Left colon (tissue), 2 donors: ENCODE measurements around the gene PDXK. TPM values are rescaled to one million over a fixed set of nuclear protein-coding genes. Genes with fewer than 3 reads are reported as not detected.
A peak's percentile ranks its signal among the peaks of the same experiment; 100 is the strongest.

ENCODE experiments used
- ATAC-seq: fragments of 200-7000 bp; cut with Tn5 transposase; one replicate; pipeline ENCODE4 v1.9.1; 2020; ENCODE audit warnings: mild to moderate bottlenecking, moderate library complexity
- DNase-seq, 2 donors: peaks; one replicate each; pipeline ENCODE4 v3.0.0-alpha.2; 2020
- intact Hi-C, 2 donors: fragments of 100-400 bp; cut with DNase I in 1 of 2; cut with micrococcal nuclease in 1 of 2; formaldehyde crosslinking; loops; one replicate each; pipeline versions ENCODE4 v1.11.2 to v1.14.0; 2022; cut with DNase I, micrococcal nuclease
- total RNA-seq, 2 donors: library from RNA; stranded (reverse); fragmentation: NEBNext Ultra II Directional; extraction: Animal tissue kit (Norgen Biotek cat#: 25700); gene quantifications; one replicate each; pipeline ENCODE4 v1.2.1, GENCODE V29; 2021
- donor health status: DM: no; HTN: no; CAD: no.
- donor health status: DM: yes; HTN: yes; CAD: no.

Gene PDXK
- total RNA-seq, 2 donors from 2014 or later, result 144 to 188 TPM

DNA sequence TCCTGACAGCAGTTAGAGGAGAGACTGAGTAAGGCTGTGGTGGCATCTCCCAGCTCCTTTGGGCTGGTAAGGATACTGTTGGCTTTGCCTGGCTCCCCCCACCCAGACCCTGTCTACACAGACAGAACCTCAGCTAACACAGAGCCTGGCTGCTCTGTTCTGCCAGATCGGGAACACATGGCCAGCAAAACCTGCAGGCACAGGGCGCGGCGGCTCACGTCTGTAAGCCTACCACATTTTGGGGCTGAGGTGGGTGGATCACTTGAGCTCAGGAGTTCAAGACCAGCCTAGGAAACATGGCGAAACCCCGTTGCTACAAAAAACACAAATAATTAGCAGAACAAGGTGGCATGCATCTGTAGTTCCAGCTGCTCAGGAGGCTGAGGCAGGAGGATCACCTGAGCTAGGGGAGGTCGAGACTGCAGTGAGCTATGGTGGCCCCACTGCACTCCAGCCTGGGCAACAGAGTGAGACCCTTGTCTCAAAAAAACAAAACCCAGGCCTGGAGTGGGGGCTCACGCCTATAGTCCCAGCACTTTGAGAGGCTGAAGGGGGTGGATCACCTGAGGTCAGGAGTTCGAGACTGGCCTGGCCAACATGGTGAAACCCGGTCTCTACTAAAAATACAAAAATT, 50.5 kb downstream of the PDXK start:
- no peak for ATAC-seq
- intact Hi-C loops, result no loop called here
- DNase-seq, result no peak

DNA sequence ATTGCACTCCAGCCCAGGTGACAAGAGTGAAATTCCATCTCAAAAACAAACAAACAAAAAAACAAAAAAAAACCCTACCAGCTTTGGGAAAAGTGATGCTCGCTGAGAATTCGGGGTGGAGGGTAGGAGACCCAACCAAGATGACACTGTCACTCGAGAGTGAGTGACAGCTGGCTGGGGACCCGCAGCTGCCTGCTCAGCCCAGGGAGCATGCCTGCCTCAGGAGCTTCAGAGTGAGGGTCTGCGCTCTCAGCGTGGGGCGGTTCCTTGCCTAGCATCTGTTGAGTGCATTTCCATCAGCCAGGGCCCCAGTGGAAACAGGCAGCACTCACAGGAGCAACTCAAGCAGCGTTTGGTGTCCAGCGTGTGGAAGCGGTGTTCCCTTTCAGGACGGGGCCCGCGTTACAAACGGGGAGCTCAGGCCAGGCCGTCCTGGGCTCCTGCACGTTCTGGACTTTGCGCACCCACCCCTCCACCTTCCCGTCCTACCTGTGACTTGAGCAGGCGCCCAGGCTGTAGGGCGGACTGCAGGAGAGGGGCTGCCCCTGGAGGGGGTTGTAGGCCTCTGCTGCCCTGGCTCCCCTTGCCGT, 51.2 kb downstream of the PDXK start:
- intact Hi-C loops, result no loop called here
- DNase-seq, result no peak
- ATAC-seq, result no peak

DNA sequence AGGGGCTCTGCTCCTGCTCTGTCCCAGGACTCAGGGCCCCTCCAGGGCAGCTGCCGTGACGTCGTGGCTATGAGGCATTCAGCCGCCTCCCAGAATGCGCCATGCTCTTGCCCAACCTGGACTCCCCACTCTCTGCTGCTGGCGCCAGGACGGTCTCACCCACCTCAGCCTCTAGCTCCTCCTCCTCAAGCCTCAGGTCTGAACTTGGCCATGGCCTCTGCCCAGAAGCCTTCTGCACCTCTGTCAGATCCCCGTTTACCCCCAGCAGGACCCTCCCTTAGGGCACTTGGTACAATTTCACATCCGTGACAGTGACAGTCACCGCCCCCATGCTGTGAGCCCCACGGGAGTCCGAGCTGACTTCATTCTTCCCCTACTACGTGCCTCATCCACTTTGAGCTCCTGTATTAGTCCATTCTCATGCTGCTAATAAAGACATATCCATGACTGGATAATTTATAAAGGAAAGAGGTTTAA, 52.3 kb downstream of the PDXK start:
- ATAC-seq (no peak), DNase-seq (no peak)
- intact Hi-C loops, result no loop called here

DNA sequence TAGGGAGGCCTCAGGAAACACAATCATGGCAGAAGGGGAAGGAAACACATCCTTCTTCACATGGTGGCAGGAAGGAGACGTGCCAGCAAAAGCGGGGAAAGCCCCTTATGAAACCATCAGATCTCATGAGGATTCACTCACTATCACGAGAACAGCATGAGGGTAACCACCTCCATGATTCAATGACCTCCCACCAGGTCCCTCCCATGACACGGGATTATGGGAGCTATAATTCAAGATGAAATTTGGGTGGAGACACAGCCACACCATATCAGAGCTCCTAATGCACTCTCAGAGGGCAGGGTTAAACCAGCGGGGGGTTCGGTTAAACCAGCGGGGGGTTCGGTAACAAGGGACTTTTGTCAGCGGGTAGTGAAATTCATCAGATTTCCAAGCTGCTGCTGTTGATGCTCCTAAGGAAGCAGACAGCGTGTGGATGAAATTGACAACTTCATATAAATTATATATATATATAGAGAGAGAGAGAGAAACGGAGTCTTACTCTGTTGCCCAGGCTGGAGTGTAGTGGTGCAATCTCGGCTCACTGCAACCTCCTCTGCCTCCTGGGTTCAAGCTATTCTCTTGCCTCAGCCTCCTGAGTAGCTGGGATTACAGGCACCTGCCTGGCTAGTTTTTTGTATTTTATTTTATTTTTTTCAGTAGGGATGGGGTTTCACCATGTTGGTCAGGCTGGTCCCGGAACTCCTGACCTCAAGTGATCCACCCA, 52.9 kb downstream of the PDXK start:
- ATAC-seq (no peak), DNase-seq (no peak)
- intact Hi-C loops, result no loop called here

DNA sequence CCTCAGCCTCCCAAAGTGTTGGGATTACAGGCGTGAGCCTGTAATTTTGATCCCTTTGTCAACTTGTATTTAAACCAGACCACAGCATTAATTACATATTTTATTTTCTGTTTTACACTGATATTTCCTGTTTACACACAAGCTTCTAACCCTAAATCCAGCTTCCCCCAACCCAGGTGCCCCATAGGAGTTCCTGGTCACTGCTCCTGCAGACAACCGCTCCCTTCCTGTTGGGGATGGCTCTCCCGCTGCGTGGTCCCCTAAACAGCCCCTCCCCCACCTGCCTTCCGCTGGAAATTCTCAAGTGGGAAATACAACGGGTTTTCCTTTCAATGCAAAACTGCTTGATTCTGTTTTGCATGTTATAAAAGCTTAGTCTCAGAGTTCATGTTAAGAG, 53.5 kb downstream of the PDXK start:
- no peak for ATAC-seq
- DNase-seq, result no peak
- intact Hi-C loops, result no loop called here

DNA sequence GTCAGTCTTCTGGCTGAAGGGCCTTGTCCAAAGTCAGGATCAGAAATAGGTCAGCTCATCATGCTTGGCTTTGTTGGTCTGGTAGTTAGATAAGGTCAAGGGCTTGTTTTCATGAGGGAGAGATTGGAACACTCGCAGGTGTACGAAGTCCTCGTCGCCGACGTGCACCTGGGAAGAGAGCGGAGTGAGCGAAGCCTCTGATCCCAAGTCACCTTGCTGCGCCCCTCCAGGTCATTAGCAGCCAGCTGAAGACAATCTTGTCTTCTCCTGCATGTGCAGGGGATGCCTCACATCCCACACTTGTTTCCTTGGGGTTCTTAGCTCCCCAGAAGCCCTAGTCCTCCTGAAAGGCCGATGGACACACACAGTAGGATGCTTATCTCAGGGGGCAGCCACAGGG, 55.2 kb downstream of the PDXK start:
- DNase-seq (no peak), ATAC-seq (no peak)
- intact Hi-C loops, result no loop called here

DNA sequence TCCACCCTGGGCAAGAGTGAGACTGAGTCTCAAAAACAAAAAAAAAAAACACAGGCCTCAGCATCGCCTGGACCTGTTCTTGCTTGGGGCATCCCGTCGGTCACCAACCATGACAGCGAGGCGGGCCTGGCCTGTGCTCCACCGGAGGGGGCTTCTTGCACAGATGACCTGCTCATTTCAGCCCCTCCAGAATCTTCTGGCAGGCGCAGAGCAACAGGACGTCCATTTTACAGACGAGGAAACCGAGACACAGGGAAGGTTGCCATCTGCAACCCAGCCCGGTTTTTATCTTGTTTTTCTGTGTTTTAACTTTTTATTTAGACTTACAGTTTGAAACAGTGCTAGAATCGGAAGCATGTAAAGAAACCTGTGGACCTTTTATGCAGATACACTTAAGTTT, 56.3 kb downstream of the PDXK start:
- intact Hi-C loops, result no loop called here
- DNase-seq (no peak), ATAC-seq (no peak)

DNA sequence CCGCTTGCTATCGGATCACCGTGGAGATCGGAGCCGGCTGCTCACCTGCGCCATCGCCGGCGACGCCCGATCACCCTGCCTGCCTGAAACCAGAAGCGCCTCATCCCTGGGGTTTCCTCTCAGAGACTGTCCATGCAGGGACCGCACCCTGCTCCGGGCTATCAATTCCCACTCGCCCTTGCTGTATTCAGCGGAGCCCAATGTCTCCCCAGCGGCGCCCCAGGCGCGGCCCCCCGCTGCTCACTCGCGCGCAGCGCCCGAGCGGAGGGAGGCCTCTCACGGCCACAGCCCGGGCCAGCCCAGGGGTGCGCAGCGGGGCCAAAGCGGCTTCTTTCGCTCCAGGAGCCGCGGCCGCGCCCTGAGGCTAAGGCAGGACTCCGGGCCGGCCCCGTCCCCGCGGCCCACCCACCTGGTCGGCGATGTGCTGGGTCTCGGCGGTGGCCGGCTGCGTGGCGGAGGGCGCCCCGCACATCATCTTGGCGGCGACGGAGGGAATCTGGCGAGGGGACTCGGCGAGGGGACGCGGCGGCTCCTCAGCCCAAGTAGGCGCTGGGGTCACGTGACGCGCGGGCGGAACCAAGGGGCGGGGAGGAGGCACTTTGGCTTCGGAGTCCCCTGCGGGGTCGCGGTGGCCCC, 57.0 kb downstream of the PDXK start, which contains the start of gene CSTB:
Gene CSTB (minus strand): TSS at position 514 of the 636 bp plus-strand sequence. CDS start 39 bp downstream, at position 475.
- intact Hi-C loops, result no loop called here
- ATAC-seq (peak; percentile 69), DNase-seq (peak; percentile 80 to 91)

DNA sequence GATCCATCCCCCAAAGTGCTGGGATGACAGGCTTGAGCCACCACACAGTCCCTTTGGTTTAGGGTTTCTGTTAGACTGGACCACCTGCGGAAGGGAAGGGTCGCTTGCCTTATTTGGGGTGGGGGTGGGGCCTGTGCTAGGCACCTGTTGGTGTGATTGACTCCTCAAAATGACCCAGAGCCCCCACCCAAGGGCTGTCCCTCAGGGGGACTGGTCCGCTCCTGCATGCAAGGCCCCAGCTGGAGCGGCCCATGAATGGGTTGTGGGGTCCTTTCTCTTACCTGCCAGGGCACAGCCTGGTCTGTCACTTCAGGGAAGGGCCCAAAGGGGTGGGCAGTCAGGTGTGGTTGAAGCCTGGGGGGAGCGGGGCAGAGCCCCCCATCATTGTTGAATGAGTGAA, 59.0 kb downstream of the PDXK start:
- intact Hi-C loops, result no loop called here
- ATAC-seq (no peak), DNase-seq (no peak)

DNA sequence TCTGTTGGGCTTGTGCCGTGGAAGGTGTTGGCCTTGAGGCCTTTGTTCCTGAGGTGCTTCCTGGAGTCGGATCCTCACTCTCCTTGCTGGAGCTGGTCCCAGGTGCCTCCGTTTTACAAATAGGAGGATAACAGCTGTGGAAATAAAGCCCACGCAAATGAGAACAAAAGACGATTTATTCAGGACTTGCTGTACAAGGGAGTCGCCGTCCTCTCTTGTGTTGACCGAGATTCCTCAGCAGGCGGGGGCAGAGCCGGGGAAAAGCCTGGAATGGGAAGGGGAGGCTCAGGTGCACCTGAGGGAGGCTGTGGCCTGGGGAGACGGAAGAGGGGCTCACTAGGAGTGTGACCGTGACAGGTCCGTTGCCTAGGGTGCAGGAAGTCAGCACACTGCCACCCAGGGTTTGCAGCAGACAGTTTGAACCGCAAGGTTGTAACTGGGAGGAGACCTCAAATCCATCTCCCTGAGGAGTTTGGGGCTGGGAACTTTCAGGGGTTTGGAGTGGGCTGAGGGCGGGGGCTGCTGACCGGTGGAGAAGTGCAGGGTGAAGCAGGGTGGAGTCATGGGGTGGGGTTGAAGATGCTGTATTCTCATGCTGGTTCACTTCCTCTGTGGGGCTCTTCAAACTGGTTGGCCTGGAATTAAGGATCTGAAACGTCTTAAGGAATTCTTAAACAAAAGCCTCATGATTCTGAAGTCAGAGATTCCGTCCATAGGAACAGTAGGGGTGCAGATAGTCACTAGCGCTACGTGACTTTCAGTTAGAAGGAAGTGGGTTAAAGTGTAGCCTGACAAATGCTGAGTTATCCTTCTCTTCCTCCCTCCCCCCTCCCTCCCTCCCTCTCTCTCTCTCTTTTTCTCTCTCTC, 59.8 kb downstream of the PDXK start:
- DNase-seq, result peak in 1 of 2 donors; percentile 29
- ATAC-seq, result peak; percentile 12
- intact Hi-C loops, result no loop called here

DNA sequence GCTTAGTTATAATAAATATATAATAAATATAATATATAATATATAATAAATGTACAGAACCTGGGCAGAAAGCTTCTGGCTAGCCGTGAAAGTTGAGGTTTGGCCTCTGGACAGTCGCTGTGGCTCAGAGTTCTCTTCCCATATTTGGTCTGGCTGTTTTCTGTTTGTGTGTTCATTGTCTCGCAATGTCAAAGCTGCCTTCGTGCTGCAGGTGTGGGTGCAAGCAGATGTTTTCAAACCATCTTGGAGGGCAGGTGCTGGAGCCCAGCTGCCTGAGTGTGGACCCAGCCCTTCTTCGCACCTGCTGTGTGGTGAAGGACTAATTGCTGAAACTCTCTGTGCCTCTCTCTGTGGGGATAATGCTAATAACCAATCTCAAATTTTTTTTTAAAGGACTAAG, 60.7 kb downstream of the PDXK start:
- intact Hi-C loops, result loop anchor here (10.0 kb wide), 2 partner anchors 45 to 55 kb away; no protein-coding TSS in a partner anchor
- DNase-seq, result no peak
- no peak for ATAC-seq

DNA sequence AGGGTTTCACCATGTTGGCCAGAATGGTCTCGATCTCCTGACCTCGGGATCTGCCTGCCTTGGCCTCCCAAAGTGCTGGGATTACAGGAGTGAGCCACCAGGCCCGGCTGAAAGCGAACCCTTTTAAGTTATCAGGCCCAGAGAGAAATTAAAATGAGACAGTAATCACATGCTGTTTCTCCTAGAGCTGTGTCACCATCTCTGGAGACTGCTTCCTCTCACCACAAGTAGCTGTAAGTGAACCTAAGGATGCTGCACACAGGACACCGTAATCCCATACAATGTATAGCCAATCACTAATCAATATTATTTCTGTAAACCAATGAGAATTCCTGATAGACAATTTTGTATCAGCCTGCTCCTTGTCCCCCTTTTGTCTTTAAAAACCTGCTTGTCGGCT, 62.9 kb downstream of the PDXK start:
- intact Hi-C loops, result loop anchor here (10.0 kb wide), 2 partner anchors 47 to 57 kb away; no protein-coding TSS in a partner anchor
- ATAC-seq (no peak), DNase-seq (no peak)

DNA sequence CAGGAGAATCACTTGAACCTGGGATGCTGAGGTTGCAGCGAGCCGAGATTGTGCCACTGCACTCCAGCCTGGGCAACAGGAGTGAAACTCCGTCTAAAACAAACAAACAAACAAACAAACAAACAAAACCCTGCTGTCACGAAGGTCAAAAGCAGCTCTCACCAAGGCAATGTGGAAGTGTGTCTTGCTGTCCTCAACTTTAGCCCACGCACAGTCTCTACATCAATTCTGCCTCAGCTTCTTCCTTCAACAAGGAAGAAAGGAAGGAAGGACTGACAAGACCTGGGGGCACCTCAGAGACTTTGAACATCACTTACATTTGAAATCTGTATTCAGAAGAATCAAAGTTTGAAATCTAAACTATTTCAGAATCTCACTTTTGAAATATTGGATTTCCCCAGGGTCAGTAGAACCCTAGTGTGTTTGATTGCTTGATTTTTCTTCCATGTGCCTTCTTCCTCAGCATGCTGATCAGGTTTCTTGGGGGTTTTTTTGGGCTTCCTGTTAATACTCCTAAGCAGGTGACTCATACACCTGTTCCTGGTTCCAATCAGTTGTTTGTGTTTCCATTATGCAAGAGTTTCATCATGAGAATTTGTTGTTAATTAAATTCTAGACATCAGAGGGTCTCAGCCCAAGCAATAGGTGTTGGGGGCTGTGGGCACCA, 63.6 kb downstream of the PDXK start:
- intact Hi-C loops, result loop anchor here (10.0 kb wide), 2 partner anchors 48 to 58 kb away; no protein-coding TSS in a partner anchor
- ATAC-seq (no peak), DNase-seq (no peak)

DNA sequence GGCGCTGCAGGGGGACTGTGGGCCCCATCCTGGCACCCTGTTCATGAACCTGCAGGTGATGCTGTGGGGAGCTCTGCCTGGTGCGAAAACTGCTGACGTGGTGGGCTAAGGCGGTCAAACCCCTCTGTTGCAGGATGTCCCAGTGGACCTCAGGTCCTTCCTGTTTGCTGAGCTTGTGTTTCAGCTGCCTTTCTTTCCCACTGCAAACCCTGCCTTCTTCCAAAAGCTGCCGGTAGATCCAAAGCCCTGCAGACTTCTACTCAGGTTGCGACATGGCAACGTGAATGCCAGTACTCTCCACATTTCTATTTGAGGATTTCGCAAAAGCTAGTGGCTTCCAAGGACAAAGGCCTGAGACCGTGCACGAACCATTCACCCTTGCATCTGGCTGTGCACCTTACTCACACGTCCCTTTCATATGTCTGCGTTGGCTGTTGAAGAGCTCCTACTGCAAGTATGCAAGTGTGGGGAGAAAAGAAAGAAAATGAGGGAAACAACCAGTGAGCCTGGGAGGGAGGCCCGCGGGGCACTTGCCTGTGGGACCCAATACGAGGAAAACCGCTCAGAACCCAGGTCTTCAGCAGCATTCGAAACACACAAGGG, 64.3 kb downstream of the PDXK start:
- ATAC-seq, result no peak
- DNase-seq, result no peak
- intact Hi-C loops, result loop anchor here (10.0 kb wide), 2 partner anchors 48 to 58 kb away; no protein-coding TSS in a partner anchor

DNA sequence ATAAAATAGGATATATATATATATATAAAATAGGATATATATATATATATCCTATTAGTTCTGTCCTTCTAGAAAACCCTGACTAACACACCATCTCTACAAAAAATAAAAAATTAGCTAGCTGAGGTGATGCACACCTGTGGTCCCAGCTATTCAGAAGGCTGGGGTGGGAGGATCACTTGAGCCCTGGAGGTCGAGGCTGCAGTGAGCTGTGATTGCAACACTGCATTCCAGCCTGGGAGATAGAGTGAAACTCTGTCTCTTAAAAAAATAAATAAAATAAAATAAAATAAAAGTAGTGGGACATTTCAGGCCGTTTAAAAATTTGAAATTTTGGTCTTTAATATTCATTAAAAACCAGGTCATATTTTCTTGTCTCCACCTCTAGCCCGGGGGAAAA, 66.2 kb downstream of the PDXK start:
- ATAC-seq, result no peak
- intact Hi-C loops, result loop anchor here (10.0 kb wide), 2 partner anchors 50 to 60 kb away; no protein-coding TSS in a partner anchor
- no peak for DNase-seq

DNA sequence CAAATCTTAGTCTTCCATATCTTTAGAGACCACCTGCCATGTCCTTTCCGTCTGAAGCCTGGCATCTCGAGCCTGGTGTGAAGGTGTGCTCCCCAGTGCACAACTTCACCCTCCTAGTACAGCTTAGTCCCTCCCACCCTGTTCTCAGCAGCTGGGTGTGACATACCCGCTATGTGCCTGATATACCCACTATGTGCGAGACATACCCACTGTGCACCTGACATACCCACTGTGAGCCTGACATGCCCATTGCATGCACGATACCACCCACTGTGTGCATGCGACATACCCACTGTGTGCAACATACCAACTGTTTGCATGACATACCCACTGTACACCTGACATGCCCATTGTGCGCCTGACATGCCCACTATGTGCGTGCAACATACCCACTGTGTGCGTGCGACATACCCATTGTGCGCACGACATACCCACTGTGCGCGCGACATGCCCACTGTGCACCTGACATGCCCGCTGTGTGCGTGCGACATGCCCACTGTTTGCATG, 67.4 kb downstream of the PDXK start:
- intact Hi-C loops, result loop anchor here (10.0 kb wide), 2 partner anchors 52 to 62 kb away; no protein-coding TSS in a partner anchor
- ATAC-seq (no peak), DNase-seq (no peak)

DNA sequence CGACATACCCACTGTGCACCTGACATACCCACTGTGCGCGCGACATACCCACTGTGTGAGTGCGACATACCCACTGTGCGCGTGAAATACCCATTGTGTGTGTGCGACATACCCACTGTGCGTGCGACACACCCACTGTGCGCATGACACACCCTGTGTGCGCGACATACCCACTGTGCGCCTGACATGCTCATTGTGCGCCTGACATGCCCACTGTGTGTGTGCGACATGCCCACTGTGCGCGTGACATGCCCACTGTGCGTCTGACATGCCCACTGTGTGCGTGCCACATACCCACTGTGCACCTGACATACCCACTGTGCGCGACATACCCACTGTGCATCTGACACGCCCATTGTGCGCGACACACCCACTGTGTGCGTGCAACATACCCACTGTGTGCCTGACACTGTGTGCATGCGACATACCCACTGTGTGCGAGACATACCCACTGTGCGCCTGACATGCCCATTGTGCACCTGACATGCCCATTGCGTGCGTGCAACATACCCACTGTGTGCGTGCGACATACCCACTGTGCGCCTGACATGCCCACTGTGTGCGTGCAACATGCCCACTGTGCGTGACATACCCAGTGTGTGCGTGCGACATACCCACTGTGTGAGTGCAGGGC, 68.0 kb downstream of the PDXK start:
- no peak for DNase-seq
- intact Hi-C loops, result loop anchor here (10.0 kb wide), 2 partner anchors 52 to 62 kb away; no protein-coding TSS in a partner anchor
- ATAC-seq, result no peak
